GM20431 (cell line): ENCODE data around the gene PLEKHS1.
"Not testable (repeated sequence)": the region's sequence is repeated elsewhere in the genome, so short reads cannot be mapped to it uniquely, and the experiment has no call there.

Source experiments
- in situ Hi-C: fragments of 300-500 bp; cut with MseI, MboI; formaldehyde crosslinking; loops from one replicate; pipeline ENCODE4 v1.15.0; 2020; ENCODE audit warnings: low sequenced_read_pairs; ENCODE audit not compliant: unreplicated experiment

The PLEKHS1 gene

GRCh38 chr10:113780681-113781250, 29.3 kb downstream of the PLEKHS1 start:
- in situ Hi-C loops: no loop called here

DNA sequence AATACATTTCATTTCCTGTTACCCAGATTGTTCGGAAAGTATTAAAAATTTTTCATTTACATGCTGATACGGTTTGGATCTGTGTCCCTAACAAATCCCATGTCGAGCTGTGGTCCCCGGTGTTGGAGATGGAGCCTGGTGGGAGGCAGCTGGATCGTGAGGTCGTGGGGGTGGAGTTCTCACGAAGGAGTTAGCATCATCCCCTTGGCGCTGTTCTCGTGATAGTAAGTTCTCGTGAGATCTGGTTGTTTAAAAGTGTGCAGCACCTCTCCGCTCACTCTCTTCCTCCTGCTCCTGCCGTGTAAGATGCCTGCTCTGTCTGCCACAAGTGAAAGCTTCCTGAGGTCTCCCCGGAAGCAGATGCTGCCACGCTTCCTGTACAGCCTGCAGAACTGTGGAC, 30.9 kb downstream of the PLEKHS1 start:
- in situ Hi-C loops: no loop called here

DNA sequence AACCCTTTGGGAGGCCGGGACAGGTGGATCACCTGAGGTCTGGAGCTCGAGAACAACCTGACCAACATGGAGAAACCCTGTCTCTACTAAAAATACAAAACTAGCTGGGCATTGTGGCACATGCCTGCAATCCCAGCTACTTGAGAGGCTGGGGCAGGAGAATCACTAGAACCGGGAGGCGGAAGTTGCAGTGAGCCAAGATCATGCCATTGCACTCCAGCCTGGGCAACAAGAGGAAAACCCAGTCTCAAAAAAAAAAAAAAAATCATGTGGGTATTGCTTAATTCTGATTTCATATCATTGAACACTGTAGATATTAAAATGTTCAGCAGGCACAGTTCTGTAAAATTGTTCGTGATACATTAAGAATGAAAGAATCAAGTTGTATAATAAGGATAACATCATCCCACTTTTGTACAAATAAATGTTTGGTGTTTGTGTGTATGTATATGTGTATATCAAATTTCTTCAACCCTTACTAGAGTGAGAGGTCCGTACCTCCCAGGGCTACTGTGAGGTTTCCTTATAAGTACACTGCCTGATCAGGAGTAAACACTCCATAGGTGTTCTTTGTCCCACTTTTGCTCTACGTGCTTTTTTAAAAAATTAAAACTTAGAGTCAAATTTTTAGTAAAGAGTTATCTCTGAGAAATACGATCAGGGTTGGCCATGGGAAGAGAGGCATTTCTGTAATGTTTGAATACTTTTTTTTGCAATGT, 31.7 kb downstream of the PLEKHS1 start:
- in situ Hi-C loops: no loop called here

DNA sequence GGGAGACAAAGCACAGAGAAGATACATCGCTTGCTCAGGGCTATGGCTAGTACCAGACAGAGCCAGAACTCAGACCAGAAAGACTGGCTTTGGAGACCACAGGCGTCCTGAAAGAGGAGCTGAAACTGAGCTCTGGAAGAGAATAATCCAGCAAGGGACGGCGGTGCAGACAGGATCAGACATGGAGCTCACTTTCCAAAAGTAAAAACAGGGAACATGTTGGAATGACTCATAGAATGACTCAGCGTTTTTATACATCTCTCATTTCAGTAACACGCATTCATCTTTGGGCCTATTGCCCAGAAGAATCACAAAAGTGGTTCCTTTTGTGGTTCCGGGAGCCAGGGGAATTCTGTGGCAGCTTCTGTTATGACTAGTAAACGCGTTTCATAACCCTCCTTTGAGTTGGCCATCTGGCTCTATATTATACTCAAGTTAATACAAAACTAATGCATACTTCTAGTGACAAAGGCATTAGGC, 37.2 kb downstream of the PLEKHS1 start:
- in situ Hi-C loops: no loop called here

DNA sequence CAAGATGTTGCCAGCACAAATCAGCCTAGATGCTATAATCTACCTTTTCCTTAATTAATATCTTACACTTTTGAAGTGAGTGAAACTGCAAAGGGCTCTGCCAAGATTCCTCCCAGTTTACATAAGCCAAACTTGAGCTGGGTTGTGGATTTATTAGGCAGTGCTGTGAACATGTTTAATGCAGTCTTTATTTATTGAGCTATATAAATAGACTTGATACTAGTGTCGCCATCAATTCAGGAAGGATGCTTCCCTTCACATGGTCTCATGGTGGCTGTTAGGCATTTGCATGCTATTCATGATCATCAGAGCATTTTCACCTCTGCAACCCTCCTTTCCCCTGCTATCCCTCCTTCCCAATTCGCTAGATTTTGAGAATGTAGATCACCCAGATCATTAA, 40.2 kb downstream of the PLEKHS1 start:
- in situ Hi-C loops: loop anchor here (10.0 kb wide), 1 partner anchor 313 kb away; no protein-coding TSS in a partner anchor

GRCh38 chr10:113801569-113801968, 50.1 kb downstream of the PLEKHS1 start:
- in situ Hi-C loops: no loop called here

DNA sequence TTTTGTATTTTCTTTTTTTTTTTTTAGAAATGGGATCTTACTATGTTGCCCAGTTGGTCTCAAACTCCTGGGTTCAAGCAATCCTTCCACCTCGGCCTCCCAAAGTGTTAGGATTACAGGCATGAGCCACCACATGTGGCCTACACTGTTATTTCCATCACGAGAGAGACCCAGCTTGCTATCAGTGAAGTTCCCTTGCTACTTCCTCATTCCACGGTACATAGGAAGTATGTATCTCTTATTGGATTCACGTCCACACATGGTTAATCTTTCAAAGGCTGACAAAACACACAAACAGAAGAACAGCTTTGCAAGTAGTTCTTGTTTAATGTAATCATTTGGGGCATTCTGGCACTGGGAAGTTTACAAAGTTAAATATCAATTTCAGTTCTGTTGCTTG, 51.5 kb downstream of the PLEKHS1 start:
- in situ Hi-C loops: no loop called here

DNA sequence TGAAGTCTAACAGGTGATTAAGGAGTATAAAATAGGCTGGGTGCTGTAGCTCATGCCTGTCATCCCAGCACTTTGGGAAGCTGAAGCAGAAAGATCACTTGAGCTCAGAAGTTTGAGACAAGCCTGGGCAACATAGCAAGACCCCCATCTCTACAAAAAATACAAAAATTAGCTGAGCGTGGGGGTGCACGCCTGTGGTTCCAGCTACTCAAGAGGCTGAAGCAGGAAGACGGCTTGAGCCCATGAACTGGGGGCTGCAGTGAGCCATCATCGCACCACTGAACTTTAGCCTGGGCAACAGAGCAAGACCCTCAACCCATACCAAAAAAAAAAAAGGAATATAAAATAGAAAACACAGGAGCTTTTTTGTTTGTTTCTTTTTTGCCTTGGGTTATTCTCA, 55.0 kb downstream of the PLEKHS1 start:
- in situ Hi-C loops: no loop called here

DNA sequence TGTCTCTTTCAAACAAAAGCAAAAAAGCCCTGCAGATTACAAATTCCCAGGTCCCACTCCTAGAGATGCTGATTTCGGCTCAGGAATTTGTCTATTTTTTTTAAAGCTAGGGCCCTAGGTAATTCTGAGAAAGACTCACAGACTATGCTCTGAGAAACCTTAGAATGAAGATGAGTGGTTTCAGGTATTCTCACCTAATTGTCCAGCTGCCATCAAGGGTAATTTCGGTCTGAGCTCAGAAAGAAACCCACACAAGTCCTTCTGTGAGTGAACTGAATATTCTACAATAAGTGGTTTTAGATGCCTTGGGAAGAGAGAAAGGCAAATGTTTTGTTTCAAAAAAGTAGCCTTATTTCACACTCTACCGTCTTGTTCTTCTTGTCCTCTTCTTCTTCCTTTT, 56.7 kb downstream of the PLEKHS1 start:
- in situ Hi-C loops: no loop called here

GRCh38 chr10:113814700-113815099, 63.2 kb downstream of the PLEKHS1 start:
- in situ Hi-C loops: not testable (repeated sequence)

- in situ Hi-C loops: no loop called here
Observed at GRCh38 chr10:113819989-113820388, 68.5 kb downstream of the PLEKHS1 start.

DNA sequence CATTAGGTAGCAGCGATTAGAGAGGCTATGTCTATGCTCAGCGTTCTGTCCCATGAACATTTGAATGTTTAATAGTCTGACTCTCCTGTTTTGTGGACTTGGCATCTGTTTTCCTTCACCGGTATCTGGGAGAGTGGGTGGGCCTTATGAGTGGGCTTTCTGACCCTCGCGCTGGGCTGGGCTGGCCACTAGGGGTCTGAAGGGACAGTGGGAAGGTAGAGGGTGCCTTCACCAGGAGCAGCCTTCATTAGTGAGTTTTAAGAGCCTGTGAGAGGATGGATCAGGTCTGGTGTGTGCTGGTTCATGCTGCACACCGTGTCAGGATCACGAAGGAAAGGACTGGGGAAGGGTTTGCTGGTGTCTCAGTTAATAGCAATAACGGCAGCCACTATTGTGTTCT, 69.0 kb downstream of the PLEKHS1 start:
- in situ Hi-C loops: no loop called here

GRCh38 chr10:113821306-113821705, 69.8 kb downstream of the PLEKHS1 start:
- in situ Hi-C loops: not testable (repeated sequence)

- in situ Hi-C loops: no loop called here
Observed at GRCh38 chr10:113822174-113822573, 70.7 kb downstream of the PLEKHS1 start.

GRCh38 chr10:113823389-113823788, 71.9 kb downstream of the PLEKHS1 start:
- in situ Hi-C loops: no loop called here

- in situ Hi-C loops: no loop called here
Observed at GRCh38 chr10:113825791-113826190, 74.3 kb downstream of the PLEKHS1 start.

DNA sequence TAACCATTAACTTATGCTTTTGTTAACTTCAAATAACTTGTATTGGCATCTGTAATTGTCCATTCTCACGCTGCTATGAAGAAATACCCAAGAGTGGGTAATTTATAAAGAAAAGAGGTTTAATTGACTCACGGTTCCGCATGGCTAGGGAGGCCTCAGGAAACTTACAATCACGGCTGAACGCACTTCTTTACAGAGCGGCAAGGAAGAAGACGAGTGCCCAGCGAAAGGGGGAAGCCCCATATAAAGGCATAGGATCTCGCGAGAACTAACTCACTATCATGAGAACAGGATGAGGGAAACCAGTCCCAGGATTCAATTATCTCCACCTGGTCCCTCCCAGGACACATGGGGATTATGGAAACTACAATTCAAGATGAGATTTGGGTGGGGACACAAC, 77.1 kb downstream of the PLEKHS1 start:
- in situ Hi-C loops: not testable (repeated sequence)
